B cell (primary cell): Measurements from ENCODE around the gene PCSK2.

Experiments used
- EZH2 ChIP-seq: IDR thresholded peaks from 2 replicates; pipeline ENCODE4 v1.6.1; 2012; ENCODE audit warnings: borderline replicate concordance, low read depth, mild to moderate bottlenecking, moderate library complexity, low read length; ENCODE audit not compliant: insufficient read depth, poor library complexity, severe bottlenecking
- TF ChIP-seq, protein P1 (sequence below): fragments of 200-600 bp; IDR thresholded peaks from one replicate; pipeline ENCODE4 v1.8.0; 2022; ENCODE audit warnings: antibody characterized with exemption, mild to moderate bottlenecking

DNA sequence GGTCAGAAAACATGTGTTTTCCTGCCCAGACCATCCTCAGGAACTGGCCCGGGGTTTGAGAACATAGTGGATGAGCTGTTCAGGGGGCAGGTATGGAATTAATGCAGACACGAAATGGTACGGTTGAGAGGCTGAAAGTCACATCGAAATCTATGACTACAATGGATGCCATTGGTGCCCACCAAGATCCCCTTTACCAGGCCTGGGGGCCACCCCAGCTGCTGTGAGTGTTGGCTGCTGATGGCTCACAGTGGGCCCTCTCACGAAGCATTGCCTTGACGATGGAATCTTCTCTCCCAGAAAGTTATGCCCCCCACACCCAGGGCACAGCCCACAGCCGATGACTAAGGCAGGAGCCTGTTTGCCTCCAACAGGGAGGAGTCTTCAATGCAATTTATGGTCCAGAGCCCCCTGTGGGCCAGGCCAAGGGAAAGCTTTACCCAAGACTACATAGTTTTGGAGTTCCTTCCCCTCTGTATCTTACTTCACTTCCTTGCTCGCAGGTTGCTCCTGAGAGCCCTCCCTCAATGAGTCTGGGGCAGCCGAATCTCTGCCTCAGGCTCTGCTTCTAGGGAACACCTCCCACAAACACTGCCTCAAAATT, 211.7 kb downstream of the PCSK2 start:
- TF ChIP-seq, protein P1, sequence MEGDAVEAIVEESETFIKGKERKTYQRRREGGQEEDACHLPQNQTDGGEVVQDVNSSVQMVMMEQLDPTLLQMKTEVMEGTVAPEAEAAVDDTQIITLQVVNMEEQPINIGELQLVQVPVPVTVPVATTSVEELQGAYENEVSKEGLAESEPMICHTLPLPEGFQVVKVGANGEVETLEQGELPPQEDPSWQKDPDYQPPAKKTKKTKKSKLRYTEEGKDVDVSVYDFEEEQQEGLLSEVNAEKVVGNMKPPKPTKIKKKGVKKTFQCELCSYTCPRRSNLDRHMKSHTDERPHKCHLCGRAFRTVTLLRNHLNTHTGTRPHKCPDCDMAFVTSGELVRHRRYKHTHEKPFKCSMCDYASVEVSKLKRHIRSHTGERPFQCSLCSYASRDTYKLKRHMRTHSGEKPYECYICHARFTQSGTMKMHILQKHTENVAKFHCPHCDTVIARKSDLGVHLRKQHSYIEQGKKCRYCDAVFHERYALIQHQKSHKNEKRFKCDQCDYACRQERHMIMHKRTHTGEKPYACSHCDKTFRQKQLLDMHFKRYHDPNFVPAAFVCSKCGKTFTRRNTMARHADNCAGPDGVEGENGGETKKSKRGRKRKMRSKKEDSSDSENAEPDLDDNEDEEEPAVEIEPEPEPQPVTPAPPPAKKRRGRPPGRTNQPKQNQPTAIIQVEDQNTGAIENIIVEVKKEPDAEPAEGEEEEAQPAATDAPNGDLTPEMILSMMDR, result no peak
- TF ChIP-seq EZH2, result no peak
